Measurements from ENCODE around the gene FAM13A.
"Not testable (repeated sequence)": the region's sequence is repeated elsewhere in the genome, so short reads cannot be mapped to it uniquely, and the experiment has no call there.

Gene FAM13A

GRCh38 chr4:88893961-88894360 lies 163.0 kb downstream of the FAM13A start:
- TF ChIP-seq CTCF (IDR thresholded peaks at IDR 0.05; ENCODE audit: insufficient read depth, low read depth, low read length, missing control alignments): no peak
- H3K4me3 ChIP-seq (ENCODE audit: low read length): no peak overlapping the region
- no peak for DNase-seq (ENCODE audit: low read depth)

- no peak for DNase-seq (ENCODE audit: low read depth)
- TF ChIP-seq CTCF (IDR thresholded peaks at IDR 0.05; ENCODE audit: insufficient read depth, low read depth, low read length, missing control alignments): no peak
- H3K4me3 ChIP-seq (ENCODE audit: low read length): no peak overlapping the region
Observed at GRCh38 chr4:88892646-88893045, 164.3 kb downstream of the FAM13A start.

- no peak for TF ChIP-seq CTCF (IDR thresholded peaks at IDR 0.05; ENCODE audit: insufficient read depth, low read depth, low read length, missing control alignments)
- H3K4me3 ChIP-seq (ENCODE audit: low read length): no peak overlapping the region
- no peak for DNase-seq (ENCODE audit: low read depth)
Observed at GRCh38 chr4:88891636-88892035, 165.3 kb downstream of the FAM13A start.

GRCh38 chr4:88887409-88887808 lies 169.6 kb downstream of the FAM13A start:
- not testable (repeated sequence) for DNase-seq (ENCODE audit: low read depth); H3K4me3 ChIP-seq (ENCODE audit: low read length)

GRCh38 chr4:88881227-88881569 lies 175.8 kb downstream of the FAM13A start:
- TF ChIP-seq CTCF (IDR thresholded peaks at IDR 0.05; ENCODE audit: insufficient read depth, low read depth, low read length, missing control alignments): no peak
- no peak overlapping the region for H3K4me3 ChIP-seq (ENCODE audit: low read length)
- no peak for DNase-seq (ENCODE audit: low read depth)

GRCh38 chr4:88880501-88881226 lies 176.3 kb downstream of the FAM13A start:
- H3K4me3 ChIP-seq (ENCODE audit: low read length): no peak overlapping the region
- no peak for TF ChIP-seq CTCF (IDR thresholded peaks at IDR 0.05; ENCODE audit: insufficient read depth, low read depth, low read length, missing control alignments)
- no peak for DNase-seq (ENCODE audit: low read depth)

- no peak for DNase-seq (ENCODE audit: low read depth)
Observed at GRCh38 chr4:88879991-88880390, 177.0 kb downstream of the FAM13A start.

More at GRCh38 chr4:88879991-88880390, 177.0 kb downstream of the FAM13A start:
- no peak overlapping the region for H3K4me3 ChIP-seq (ENCODE audit: low read length)
- no peak for TF ChIP-seq CTCF (IDR thresholded peaks at IDR 0.05; ENCODE audit: insufficient read depth, low read depth, low read length, missing control alignments)

Data from epithelial cell of esophagus (primary cell).